ENCODE measurements around the gene CNKSR3.

The CNKSR3 gene

DNA sequence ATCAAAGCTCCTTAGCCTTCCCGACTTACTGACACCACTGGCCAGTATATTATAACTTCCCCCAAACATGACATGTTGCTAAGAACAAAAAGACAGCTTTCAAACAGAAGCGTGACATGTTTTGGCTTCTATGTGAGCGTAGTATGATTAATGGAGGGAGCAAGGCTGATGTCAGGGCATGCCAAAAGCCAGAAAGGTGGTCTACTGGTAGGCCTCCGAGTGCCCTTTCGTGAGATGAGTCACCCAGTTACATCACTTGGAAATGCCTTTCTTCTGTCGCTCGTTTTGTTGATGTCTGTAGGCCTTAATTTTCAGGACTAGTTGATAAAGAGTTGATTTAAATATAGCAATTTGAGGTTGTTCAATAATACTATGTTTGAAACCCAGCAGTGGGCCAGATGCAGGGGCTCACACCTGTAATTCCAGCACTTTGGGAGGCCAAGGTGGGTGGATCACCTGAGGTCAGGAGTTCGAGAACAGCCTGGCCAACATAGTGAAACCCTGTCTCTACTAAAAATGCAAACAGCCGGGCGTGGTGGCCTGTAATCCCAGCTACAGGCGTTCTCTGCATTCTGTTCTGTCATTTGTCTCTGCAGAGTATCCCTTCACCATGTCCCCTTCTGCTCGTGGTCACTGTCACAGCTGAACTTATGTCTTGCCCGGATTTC, 53.3 kb downstream of the CNKSR3 start:
- CTCF ChIA-PET: interaction anchor here (0.9 to 1.2 kb wide), 2 partner anchors 9 to 10 kb away, joined by 3 to 4 read pairs; no protein-coding TSS in a partner anchor
- TF ChIP-seq, protein P1, sequence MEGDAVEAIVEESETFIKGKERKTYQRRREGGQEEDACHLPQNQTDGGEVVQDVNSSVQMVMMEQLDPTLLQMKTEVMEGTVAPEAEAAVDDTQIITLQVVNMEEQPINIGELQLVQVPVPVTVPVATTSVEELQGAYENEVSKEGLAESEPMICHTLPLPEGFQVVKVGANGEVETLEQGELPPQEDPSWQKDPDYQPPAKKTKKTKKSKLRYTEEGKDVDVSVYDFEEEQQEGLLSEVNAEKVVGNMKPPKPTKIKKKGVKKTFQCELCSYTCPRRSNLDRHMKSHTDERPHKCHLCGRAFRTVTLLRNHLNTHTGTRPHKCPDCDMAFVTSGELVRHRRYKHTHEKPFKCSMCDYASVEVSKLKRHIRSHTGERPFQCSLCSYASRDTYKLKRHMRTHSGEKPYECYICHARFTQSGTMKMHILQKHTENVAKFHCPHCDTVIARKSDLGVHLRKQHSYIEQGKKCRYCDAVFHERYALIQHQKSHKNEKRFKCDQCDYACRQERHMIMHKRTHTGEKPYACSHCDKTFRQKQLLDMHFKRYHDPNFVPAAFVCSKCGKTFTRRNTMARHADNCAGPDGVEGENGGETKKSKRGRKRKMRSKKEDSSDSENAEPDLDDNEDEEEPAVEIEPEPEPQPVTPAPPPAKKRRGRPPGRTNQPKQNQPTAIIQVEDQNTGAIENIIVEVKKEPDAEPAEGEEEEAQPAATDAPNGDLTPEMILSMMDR (IDR thresholded peaks at IDR 0.05; ENCODE audit: control extremely low read depth, extremely low read depth, low read depth, missing control alignments): no peak
- POLR2A ChIA-PET: no interaction called here
- DNase-seq (ENCODE audit: extremely low spot score): no peak

DNA sequence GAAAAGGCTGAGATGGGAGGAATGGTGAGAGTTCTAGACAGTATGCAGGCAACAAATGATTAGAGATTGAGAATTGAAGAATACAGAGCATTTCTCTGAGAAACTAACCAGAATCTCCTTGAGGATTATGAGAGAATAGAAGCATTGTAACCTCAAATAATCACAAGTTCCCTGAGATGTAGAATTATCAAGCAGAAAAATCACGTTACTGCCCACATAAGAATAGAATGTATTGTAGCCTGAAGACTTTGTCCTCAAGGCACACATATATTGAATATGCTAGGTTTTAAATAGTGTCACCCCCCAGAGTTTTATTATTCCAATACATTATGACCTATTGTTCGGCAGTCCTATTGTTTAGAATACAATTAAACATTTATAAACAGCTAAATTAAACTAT, 57.2 kb downstream of the CNKSR3 start:
- TF ChIP-seq, protein P1 (IDR thresholded peaks at IDR 0.05; ENCODE audit: control extremely low read depth, extremely low read depth, low read depth, missing control alignments): no peak
- DNase-seq (ENCODE audit: extremely low spot score): no peak
- ChIA-PET POLR2A (no interaction called here), CTCF (no interaction called here)

DNA sequence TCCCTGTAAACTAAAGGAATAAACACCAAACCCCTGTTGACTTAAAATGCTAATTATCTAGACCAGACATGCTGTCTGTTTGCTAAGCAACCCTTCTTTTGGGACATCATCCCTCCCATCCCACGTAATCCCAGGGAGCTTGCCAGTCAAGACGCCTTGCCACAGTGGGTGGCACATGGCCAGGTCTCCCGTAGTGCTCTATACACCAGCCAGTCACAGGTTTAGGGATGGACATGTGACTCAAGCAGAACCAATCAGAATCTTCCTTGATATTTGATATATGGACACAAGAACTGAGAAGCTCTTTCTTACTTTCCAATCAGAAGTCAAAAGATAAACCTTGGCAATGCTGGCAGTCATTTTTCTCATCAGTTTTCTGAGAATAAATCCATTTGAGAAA, 60.0 kb downstream of the CNKSR3 start:
- DNase-seq (ENCODE audit: extremely low spot score): no peak
- TF ChIP-seq, protein P1 (IDR thresholded peaks at IDR 0.05; ENCODE audit: control extremely low read depth, extremely low read depth, low read depth, missing control alignments): no peak
- ChIA-PET POLR2A (no interaction called here), CTCF (no interaction called here)

DNA sequence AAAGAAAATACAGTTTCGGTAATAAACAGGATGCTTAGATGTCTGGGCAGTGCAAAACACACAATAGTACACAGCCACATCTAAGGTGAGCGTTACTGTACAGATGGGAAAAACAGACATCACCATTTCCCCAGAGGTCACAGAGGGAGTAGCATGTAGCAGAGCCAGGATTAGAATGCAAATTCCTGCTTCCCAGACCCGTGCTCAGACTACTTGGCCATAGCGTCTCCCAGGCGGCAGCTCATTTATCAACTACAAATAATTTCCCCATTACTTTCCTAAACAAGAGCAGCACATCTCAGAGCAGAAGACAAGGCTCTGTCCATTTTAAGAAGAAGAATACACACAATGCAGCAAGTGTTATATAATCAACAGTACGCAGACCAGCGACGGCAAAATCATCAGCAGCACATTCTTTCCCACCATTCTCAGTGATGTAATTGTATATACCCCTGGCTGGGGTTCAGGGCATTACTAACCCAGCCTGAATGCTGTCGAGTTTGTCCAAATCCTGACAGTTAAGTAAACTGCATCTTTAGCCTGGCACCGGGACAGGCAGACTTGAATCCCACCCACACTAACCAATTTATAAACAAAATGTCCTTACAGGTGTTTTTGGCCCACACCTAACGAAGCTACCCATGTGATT, 61.9 kb downstream of the CNKSR3 start:
- DNase-seq (ENCODE audit: extremely low spot score): no peak
- ChIA-PET POLR2A (no interaction called here), CTCF (interaction anchor here (0.7 kb wide), 1 partner anchor 14 kb away, joined by 3 read pairs; no protein-coding TSS in a partner anchor)
- TF ChIP-seq, protein P1 (IDR thresholded peaks at IDR 0.05; ENCODE audit: control extremely low read depth, extremely low read depth, low read depth, missing control alignments): no peak

DNA sequence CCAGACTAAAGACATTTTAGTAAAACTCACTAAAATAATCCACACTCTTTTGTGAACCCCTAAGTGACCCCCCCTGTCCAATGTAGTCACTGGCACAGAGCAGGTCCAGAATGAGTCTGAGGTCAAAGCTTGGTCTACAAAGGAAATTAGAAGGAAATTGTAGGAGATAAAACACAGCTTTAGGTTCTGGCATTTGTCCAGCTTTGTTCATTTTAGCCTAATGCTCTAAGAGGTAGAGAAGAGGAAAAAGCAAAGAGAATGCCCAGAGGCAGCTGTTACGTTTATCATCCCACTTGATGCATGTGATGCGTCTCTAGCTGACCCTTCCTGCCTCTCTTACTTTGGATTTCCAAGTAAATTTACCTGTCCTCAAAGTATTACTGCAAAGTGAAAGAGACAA, 62.5 kb downstream of the CNKSR3 start:
- POLR2A ChIA-PET: no interaction called here
- CTCF ChIA-PET: interaction anchor here (0.7 to 1.1 kb wide), 2 partner anchors 10 to 14 kb away, joined by 3 read pairs; no protein-coding TSS in a partner anchor
- TF ChIP-seq, protein P1 (IDR thresholded peaks at IDR 0.05; ENCODE audit: control extremely low read depth, extremely low read depth, low read depth, missing control alignments): no peak
- no peak for DNase-seq (ENCODE audit: extremely low spot score)

DNA sequence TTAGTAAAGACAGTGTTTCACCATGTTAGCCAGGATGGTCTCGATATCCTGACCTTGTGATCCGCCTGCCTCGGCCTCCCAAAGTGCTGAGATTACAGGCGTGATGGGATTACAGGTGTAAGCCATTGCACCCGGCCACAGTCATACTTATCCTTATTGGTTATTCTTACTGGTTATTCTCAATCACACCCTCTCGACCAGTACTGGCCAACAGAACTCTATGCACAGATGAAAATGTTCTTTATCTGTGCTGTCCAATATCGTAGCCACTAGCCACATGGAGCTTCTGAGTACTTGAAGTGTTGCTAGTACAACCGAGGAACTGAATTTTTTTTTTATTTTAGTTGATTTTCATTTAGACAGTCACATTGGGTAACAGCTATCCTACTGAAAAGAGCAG, 63.5 kb downstream of the CNKSR3 start:
- DNase-seq (ENCODE audit: extremely low spot score): no peak
- POLR2A ChIA-PET: no interaction called here
- TF ChIP-seq, protein P1 (IDR thresholded peaks at IDR 0.05; ENCODE audit: control extremely low read depth, extremely low read depth, low read depth, missing control alignments): no peak
- CTCF ChIA-PET: interaction anchor here (1.0 to 1.1 kb wide), 2 partner anchors 11 to 16 kb away, joined by 3 read pairs; no protein-coding TSS in a partner anchor
